ENCODE results near the gene ATP6AP2. TPM values are rescaled to one million over a fixed set of nuclear protein-coding genes. Genes with fewer than 3 reads are reported as not detected.
A peak's percentile ranks its signal among the peaks of the same experiment; 100 is the strongest.
"Not testable (repeated sequence)": the region's sequence is repeated elsewhere in the genome, so short reads cannot be mapped to it uniquely, and the experiment has no call there.

Gene ATP6AP2
- total RNA-seq, 1 experiment from 2014 or later = 47.3 TPM

DNA sequence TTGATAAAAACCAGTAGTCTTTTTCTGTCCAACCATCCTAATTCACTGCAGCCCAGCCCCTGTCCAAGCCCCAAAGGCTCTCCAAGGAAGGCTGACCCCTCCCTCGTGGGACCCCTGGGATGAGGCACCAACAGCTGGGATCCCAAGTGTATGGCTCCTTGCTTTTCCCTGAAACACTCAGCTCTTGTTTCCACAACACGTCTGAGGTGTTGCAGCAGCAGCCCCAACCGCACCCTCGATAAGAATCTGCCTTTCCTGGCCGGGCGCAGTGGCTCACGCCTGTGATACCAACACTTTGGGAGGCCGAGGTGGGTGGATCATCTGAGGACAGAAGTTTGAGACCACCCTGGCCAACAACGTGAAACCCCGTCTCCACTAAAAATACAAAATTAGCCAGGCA lies 17.0 kb upstream of the ATP6AP2 start:
- Histone ChIP-seq H3K27me3 (no peaks in the 10 kb centered on the region), H3K9me3 (replicated peaks) (no peaks in the 10 kb centered on the region), H3K4me1 (no peaks in the 10 kb centered on the region), H3K27ac (no peak overlapping the region), H3K36me3 (no peaks in the 10 kb centered on the region), H3K4me3 (no peak overlapping the region)
- DNase-seq = no peak

DNA sequence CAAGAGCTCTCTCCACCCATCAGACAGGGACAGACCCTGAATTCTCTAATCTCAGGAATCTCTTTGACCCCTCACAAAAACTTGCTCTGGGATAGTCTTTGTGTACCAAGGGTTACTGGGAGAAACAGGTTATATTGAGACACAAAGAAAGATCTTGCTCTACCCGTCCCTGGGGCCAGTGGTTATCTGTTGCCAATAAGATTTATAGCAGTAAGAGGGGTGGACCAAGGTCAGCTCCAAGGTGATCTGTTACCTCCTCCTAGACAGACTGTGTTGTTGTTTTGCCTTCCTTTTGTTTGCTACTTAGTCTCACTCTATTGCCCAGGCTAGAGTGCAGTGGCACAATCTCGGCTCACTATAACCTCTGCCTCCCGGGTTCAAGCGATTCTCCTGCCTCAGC lies 16.3 kb upstream of the ATP6AP2 start:
- H3K27me3 ChIP-seq = no peaks in the 10 kb centered on the region
- DNase-seq = no peak
- H3K27ac ChIP-seq = no peak overlapping the region
- H3K4me1 ChIP-seq = no peaks in the 10 kb centered on the region
- no peaks in the 10 kb centered on the region for H3K36me3 ChIP-seq
- no peaks in the 10 kb centered on the region for H3K9me3 ChIP-seq (replicated peaks)
- no peak overlapping the region for H3K4me3 ChIP-seq

DNA sequence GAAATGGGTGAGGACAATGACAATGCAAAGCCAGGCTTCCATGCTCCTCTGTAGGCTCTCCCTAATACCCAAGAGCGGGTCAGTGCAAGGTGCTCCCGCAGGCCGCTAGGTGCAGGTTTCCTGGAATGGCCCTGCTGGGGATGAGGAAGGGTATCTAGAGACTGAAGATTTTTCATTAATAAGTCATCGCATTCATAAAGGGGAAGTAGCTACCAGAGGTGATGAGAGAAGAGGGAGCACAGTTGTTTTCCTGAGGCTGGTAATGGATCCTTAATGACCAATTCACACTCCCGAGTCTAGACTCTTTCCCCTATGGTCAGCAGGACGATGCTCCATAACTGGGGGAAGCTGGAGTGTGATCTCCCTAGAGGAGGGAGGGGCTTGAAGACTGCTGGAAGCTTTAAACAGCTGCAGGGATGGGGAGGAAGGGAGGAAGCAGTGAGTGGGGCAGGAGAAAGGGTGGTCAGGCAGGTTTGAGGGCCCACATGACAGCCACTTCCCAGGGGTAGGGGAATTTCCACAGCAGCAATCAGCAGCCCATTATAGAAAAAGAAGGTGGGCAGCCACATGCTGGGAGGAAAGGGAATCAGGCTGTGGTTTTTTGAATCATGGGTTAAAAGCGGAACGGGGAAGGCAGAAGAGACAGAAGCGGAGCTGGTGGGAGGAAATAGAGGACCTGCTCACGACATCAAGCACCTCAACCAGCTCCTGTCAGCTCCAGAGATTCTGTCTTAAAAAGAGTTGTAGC lies 10.2 kb upstream of the ATP6AP2 start:
- Histone ChIP-seq H3K36me3 (no peaks in the 10 kb centered on the region), H3K9me3 (replicated peaks) (no peaks in the 10 kb centered on the region), H3K4me1 (peaks cover 3% of the 10 kb centered on the region; the same call in 1 of the 2 replicates), H3K4me3 (peak overlapping the region; percentile 27), H3K27me3 (no peaks in the 10 kb centered on the region), H3K27ac (peak overlapping the region; percentile 70)
- DNase-seq = peak; percentile 60 to 70

DNA sequence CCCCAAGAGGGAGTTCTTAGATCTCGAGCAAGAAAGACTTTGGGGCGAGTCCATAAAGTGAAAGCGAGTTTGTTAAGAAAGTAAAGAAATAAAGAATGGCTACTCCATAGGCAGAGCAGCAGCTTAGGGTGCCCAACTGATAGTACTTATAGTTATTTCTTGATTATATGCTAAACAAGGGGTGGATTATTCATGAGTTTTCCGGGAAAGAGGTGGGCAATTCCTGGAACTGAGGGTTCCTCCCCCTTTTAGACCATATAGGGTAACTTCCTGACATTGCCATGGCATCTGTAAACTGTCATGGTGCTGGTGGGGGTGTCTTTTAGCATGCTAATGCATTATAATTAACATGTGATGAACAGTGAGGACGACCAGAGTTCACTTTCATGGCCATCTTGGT lies 9.6 kb upstream of the ATP6AP2 start:
- not testable (repeated sequence) for H3K27me3 ChIP-seq; H3K4me1 ChIP-seq; H3K9me3 ChIP-seq (replicated peaks); H3K36me3 ChIP-seq
- Histone ChIP-seq H3K4me3 (peak overlapping the region; percentile 27), H3K27ac (peak overlapping the region; percentile 70)
- DNase-seq = peak in 1 of 2 experiments; percentile 9

DNA sequence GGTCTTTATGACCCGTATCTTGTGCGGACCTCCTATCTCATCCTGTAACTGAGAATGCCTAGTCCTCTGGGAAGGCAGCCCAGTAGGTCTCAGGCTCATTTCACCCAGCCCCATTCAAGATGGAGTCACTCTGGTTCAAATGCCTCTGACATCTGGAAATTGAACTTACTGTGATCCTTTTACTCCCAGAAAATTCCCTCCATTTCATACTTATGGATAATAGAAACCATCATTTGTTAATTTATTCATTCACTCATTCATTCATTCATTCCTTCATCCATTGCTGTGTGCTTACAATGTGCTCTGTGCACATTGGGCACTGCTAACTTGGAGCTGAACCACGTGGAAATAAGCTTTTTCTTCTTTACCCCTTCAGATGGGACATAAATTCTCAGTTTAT lies 9.2 kb upstream of the ATP6AP2 start:
- no peaks in the 10 kb centered on the region for H3K9me3 ChIP-seq (replicated peaks)
- peaks cover 3% of the 10 kb centered on the region; the same call in 1 of the 2 replicates for H3K4me1 ChIP-seq
- H3K36me3 ChIP-seq = no peaks in the 10 kb centered on the region
- no peak overlapping the region for H3K27ac ChIP-seq
- no peak for DNase-seq
- H3K27me3 ChIP-seq = no peaks in the 10 kb centered on the region
- no peak overlapping the region for H3K4me3 ChIP-seq

DNA sequence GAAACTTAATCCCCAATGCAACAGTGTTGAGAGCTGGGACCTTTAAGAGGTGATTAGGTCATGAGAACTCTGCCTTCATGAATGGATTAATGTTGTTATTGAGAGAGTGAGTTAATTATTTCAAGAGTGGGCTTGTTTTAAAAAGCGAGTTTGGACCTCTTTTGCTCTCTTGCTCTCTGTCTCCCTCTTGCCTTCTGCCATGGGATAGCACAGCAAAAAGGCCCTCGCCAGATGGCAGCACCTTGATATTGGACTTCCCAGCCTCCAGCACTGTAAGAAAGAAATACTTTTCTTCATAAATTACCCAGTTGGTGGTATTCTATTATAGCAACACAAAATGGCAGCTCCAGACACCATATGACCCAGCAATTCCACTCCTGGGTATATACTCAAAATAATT lies 7.0 kb upstream of the ATP6AP2 start:
- no peak overlapping the region for H3K27ac ChIP-seq
- H3K36me3 ChIP-seq = no peaks in the 10 kb centered on the region
- H3K4me1 ChIP-seq = peaks cover 3% of the 10 kb centered on the region; the same call in 1 of the 2 replicates
- H3K4me3 ChIP-seq = no peak overlapping the region
- no peaks in the 10 kb centered on the region for H3K27me3 ChIP-seq
- DNase-seq = peak in 1 of 2 experiments; percentile 44
- H3K9me3 ChIP-seq (replicated peaks) = no peaks in the 10 kb centered on the region

DNA sequence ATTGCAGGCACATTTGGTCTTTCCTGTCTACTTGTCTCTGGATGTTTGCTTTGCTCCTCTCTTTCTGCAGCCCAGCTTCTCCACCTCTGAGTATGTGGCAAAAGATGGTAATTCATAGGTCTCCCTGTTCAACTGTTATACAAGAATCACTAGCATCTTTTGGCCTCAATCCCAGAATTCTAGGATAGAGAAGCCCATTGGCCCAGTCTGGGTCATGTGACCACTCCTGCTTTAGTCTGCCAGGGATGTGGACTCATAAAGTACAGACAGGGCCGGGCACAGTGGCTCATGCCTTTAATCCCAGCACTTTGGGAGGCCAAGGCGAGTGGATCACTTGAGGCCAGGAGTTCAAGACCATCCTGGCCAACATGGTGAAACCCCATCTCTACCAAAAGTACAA lies 5.4 kb upstream of the ATP6AP2 start:
- H3K9me3 ChIP-seq (replicated peaks); H3K27me3 ChIP-seq; H3K27ac ChIP-seq; H3K36me3 ChIP-seq; H3K4me1 ChIP-seq; H3K4me3 ChIP-seq: not testable (repeated sequence)
- DNase-seq = peak in 1 of 2 experiments; percentile 42

DNA sequence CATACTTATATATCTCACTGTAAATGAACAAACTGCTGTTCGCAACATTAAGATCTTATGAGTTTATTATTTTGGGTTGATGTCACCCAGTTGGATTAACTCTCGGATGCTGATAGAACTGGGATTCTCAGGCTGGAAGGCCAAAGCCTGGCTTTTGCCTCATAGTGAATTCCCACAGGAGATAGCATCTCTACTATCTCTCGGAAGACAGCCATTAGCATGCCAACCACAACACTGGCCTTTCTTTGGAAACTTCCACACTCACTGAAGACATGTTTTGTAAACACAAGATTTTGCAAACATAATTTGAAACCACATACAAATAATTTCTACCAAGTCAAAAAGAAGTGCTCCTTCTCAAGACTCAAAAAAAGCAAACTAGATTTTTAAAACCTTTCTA lies 4.5 kb upstream of the ATP6AP2 start:
- H3K36me3 ChIP-seq = no peaks in the 10 kb centered on the region
- no peaks in the 10 kb centered on the region for H3K27me3 ChIP-seq
- no peaks in the 10 kb centered on the region for H3K9me3 ChIP-seq (replicated peaks)
- H3K27ac ChIP-seq = no peak overlapping the region
- no peak overlapping the region for H3K4me3 ChIP-seq
- DNase-seq = no peak
- no peaks in the 10 kb centered on the region for H3K4me1 ChIP-seq

DNA sequence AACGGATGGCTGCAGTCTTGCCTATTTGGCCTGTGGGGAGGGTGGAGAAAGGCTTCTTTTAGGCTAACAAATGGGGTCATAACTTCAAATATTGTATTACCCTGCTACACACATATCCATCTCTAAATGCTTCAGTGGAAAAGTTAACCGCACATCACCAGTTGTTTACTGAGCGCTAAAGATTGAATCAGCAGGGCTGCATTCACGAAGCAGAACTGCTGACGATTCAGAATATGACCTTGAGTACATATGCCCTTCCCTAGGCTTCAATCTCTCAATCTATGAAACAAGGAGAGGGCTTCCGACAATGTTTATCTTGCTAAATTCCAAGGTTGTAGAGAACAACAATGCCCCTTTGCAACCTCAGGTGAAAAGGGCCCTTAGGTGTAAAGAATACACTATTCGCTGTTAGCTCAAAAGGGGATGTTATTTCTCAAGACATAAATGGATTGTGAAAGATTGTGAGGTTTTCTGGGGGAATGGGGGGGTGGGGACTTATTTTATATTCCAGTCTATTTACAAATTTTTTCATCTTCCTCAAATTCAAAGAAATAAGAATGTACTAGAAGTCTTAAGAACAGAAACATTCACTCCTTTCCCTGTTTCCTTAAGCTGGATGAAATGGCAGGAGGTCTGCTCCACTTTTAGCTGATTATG lies 2.6 kb upstream of the ATP6AP2 start:
- Histone ChIP-seq H3K27ac (no peak overlapping the region), H3K36me3 (no peaks in the 10 kb centered on the region), H3K4me3 (no peak overlapping the region), H3K9me3 (replicated peaks) (no peaks in the 10 kb centered on the region), H3K27me3 (no peaks in the 10 kb centered on the region), H3K4me1 (no peaks in the 10 kb centered on the region)
- no peak for DNase-seq

DNA sequence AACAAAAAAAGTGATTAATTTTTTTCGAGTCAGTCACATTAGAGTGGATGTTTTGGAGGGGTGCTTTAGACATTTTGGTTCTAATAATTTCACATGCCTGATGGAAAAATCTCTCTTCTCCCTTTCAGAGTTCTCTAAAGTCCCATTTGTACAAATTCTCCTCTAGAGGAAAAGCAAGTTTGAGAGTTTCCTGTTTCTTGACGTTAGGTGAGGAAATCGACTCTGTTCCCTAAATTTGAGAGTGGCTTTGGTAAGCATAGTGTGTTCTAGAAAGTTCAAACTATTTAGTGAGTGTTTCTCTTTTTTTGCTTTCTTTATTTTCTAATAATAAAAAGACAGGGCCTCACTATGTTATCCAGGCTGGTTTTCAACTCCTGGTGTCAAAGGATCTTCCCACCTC lies 1.6 kb upstream of the ATP6AP2 start:
- H3K4me3 ChIP-seq = no peak overlapping the region
- no peak for DNase-seq

DNA sequence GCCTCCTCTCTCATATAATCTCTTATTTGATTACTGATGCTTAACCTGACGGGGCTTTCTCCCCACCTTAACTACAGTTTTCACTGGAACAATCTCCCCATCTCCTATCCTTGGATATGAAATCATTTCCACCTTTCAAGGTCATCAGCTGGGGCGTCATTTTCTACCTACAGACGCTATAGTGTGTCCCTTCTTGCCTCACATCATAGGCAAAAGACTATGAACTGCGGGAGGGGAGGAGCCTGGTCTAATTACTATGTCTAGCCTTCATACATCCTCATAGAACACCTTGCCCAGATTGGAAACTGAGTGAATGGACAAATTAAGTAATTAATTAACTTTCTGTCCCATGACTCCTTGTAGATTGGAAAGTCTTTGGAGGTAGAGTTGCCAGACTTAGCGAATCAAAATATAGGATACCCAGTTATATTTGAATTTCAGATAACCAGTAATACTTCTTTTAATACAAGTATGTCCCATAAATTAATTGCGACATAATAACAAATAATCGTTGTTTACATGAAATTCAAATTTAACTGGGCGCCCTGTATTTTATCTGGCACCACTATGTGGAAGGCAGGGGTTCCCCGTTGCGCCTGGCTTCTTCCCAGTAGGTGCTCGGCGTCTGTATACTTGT lies 752 bp upstream of the ATP6AP2 start:
- no peaks in the 10 kb centered on the region for H3K27me3 ChIP-seq
- H3K4me3 ChIP-seq = peak overlapping the region; percentile 70
- no peak for DNase-seq
- H3K4me1 ChIP-seq = no peaks in the 10 kb centered on the region
- no peaks in the 10 kb centered on the region for H3K36me3 ChIP-seq
- no peaks in the 10 kb centered on the region for H3K9me3 ChIP-seq (replicated peaks)
- peak overlapping the region; percentile 30 for H3K27ac ChIP-seq

More for the DNA sequence above, 1.6 kb upstream of the ATP6AP2 start:
- H3K4me1 ChIP-seq = no peaks in the 10 kb centered on the region
- no peak overlapping the region for H3K27ac ChIP-seq
- no peaks in the 10 kb centered on the region for H3K27me3 ChIP-seq
- no peaks in the 10 kb centered on the region for H3K9me3 ChIP-seq (replicated peaks)
- H3K36me3 ChIP-seq = no peaks in the 10 kb centered on the region

DNA sequence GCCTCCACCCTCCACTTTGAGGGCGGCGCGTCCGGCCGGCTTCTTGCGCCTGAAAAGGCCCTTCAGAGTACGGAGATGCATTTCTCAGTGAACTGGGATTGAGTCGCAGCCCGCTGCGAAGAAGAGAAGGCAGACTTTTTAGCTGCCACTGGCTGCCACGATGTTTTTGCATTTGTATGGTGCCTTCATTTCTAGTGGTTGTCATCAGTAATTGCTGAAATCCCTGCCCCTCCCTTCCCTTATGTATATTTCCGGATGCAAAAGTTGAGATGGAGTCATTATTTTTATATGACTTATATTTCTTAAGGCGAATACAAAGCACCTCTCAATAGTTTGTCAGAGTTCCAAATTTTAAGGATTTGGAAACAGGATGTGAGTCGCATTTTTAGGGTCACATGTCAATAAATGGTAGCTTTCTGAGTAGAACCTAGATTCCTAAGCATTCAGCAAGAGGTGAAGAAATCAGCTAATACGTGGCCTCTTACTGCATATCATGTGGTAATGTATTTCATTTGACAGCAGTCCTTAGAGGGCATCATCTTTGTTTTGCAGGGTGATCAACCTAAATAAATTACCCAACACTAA lies 658 bp downstream of the ATP6AP2 start:
- no peaks in the 10 kb centered on the region for H3K9me3 ChIP-seq (replicated peaks)
- no peaks in the 10 kb centered on the region for H3K36me3 ChIP-seq
- DNase-seq = no peak
- no peak overlapping the region; the same call in 1 of the 2 replicates for H3K27ac ChIP-seq
- H3K27me3 ChIP-seq = no peaks in the 10 kb centered on the region
- H3K4me3 ChIP-seq = peak overlapping the region; percentile 70
- H3K4me1 ChIP-seq = no peaks in the 10 kb centered on the region

DNA sequence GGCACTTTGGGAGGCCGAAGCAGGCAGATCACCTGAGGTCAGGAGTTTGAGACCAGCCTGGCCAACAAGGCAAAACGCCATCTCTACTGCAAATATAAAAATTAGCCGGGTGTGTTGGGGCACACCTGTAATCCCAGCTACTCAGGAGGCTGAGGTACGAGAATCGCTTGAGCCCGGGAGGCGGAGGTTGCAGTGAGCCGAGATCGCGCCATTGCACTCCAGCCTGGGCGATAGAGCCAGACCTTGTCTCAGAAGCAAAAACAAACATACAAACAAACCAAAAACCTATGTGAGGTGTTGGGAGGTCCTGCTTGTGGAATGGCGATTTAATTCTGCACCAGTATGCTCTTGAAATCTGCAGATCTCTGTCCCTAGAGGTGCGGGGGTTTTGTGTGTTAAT lies 1.4 kb downstream of the ATP6AP2 start:
- not testable (repeated sequence) for H3K36me3 ChIP-seq; DNase-seq; H3K9me3 ChIP-seq (replicated peaks); H3K27me3 ChIP-seq; H3K27ac ChIP-seq; H3K4me1 ChIP-seq; H3K4me3 ChIP-seq

DNA sequence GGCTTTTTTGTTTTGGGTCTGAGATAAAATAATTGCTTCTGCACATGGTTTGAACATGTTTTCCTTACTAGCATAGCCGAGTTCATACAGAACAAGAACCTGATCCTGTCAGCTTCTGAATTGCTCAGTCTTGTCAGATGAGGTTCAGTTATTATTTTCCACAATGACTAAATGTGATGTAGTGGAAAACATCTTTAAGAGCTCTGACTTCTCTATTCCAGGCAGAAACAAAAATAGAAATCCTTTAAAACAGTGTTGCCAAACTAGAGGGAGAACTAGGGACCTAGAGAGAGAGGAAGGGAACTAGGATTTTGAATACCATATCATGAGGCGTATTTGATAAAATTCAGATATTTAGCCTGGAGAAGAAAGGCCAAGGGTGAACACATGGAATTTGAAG lies 2.0 kb downstream of the ATP6AP2 start:
- no peak overlapping the region for H3K27ac ChIP-seq
- H3K27me3 ChIP-seq = no peaks in the 10 kb centered on the region
- no peaks in the 10 kb centered on the region for H3K36me3 ChIP-seq
- no peak overlapping the region for H3K4me3 ChIP-seq
- H3K9me3 ChIP-seq (replicated peaks) = no peaks in the 10 kb centered on the region
- no peaks in the 10 kb centered on the region for H3K4me1 ChIP-seq
- DNase-seq = no peak

DNA sequence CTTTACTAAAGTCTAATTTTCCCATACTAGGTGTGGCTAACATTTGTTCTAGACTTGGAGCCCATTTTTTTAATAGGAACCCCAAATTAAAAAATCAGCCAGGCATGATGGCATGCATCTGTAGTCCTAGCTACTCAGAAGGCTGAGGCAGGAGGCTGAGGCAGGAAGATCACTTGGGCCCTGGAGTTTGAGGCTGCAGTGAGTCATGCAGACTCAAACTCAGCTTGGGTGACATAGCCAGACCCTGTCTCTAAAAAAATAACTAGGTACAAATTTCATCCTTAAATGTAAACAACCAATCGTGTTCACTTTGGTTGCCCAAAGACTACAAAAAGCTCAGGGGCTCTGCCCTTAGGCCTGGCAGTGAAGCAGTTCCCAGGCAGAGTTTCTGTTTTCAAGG lies 6.9 kb downstream of the ATP6AP2 start:
- not testable (repeated sequence) for H3K27me3 ChIP-seq; DNase-seq; H3K9me3 ChIP-seq (replicated peaks); H3K27ac ChIP-seq; H3K4me3 ChIP-seq; H3K4me1 ChIP-seq; H3K36me3 ChIP-seq
